ENCODE data around the gene OGDHL.

Gene OGDHL

DNA sequence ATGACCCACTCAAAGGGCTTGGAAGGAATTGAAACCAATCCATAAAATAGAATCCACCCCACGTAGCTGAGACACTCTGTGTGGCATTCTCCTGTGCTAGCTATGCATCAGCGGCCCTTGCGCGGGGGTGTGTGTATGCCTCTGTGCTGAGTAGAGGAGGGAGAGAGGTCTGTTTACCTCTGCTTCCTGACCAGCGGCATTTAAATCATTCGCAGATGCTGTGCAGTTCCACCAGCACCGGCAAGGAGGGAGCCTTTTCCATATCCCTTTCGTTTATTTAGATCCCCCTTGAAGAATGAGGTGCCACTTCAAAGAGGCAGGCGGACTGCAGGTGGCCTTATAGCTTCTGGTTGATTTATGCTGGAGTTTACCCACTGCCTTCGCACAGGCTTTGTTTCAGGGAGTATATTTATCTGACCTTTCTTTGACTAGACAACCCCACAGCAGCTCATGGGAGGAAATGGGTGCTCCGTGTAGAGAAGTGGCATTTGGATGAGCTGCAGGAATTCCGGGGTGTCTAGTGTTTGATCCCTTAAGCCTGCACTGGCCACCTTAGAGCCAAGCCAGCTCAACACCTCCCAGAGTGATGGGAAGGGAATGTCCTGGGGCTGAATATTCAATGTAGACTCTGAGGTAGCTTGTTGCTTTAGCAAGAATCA lies 71.3 kb downstream of the OGDHL start:
- H2AK5ac ChIP-seq (ENCODE audit: low read length): no peak overlapping the region
- DNase-seq: no peak
- no peak overlapping the region for H3K9ac ChIP-seq (ENCODE audit: low read length)
- no peak overlapping the region for H3K18ac ChIP-seq (ENCODE audit: low read length)
- no peaks in the 10 kb centered on the region for H3K79me1 ChIP-seq (ENCODE audit: low read length)
- no CpG with 5 or more reads among the region's 12 CpGs for WGBS (ENCODE audit: extremely low coverage, insufficient coverage, low lambda C conversion rate)
- no peak overlapping the region for H3K23ac ChIP-seq (ENCODE audit: low read length)
- no peaks in the 10 kb centered on the region for H3K36me3 ChIP-seq (ENCODE audit: control insufficient read depth, insufficient read depth, low read length)
- H2BK15ac ChIP-seq (replicated peaks; ENCODE audit: low read depth): no peak overlapping the region
- H2BK120ac ChIP-seq (ENCODE audit: low read depth, low read length): no peak overlapping the region
- no peak overlapping the region for H3K27ac ChIP-seq (ENCODE audit: low read depth, low read length)
- H2BK5ac ChIP-seq (ENCODE audit: low read length): no peak overlapping the region
- no peak overlapping the region for H3K4me2 ChIP-seq (ENCODE audit: low read length)
- no peak overlapping the region for H3K4ac ChIP-seq (ENCODE audit: low read depth, low read length)
- no peaks in the 10 kb centered on the region for H3K79me2 ChIP-seq (ENCODE audit: control insufficient read depth, insufficient read depth, low read length)
- no peak overlapping the region for H3K4me3 ChIP-seq (ENCODE audit: low read length)
- H3K4me1 ChIP-seq (ENCODE audit: control insufficient read depth, low read depth, low read length): no peaks in the 10 kb centered on the region
- peaks cover 44% of the 10 kb centered on the region for H3K27me3 ChIP-seq (ENCODE audit: insufficient read depth, low read length, poor library complexity)
- no peak overlapping the region for H4K8ac ChIP-seq (ENCODE audit: low read depth, low read length)
- no peak overlapping the region for H3K56ac ChIP-seq (ENCODE audit: low read length)
- no peak overlapping the region for H4K5ac ChIP-seq (ENCODE audit: low read length)

DNA sequence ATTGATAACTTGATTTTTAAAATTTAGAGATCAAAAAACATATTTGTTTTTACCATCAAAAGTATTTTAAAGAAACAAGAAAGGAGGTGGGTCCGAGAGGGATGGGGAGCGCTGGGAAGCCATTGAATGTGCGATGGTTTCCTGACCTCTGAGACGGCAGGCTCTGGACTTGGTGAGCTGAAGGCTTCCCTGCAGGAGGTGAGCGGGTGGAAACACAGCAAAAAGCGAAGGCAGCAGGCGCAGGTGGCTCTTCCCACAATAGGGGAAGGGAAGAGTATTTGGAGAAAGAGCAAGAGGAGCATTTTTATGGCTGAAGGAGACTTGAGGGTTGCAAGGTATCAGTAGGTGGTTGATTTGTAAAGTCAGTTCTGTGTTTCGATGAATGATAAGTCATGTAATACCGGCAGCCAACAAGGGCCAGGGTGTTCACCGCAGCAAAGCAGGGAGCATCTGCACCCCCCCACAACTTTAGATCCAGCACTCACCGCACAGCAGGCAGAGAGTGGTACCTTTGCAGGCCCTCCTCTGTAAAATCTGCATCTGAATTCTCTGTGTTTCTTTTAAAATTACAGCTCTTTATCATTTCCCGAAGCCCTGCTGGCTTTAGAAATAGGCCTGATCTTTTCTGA lies 72.1 kb downstream of the OGDHL start:
- no peak overlapping the region for H2BK15ac ChIP-seq (replicated peaks; ENCODE audit: low read depth)
- no peak overlapping the region for H4K5ac ChIP-seq (ENCODE audit: low read length)
- H3K56ac ChIP-seq (ENCODE audit: low read length): no peak overlapping the region
- H3K4me3 ChIP-seq (ENCODE audit: low read length): no peak overlapping the region
- H3K27ac ChIP-seq (ENCODE audit: low read depth, low read length): no peak overlapping the region
- WGBS (ENCODE audit: extremely low coverage, insufficient coverage, low lambda C conversion rate): no CpG with 5 or more reads among the region's 12 CpGs
- no peak overlapping the region for H3K4me2 ChIP-seq (ENCODE audit: low read length)
- H3K79me2 ChIP-seq (ENCODE audit: control insufficient read depth, insufficient read depth, low read length): no peaks in the 10 kb centered on the region
- no peak overlapping the region for H2AK5ac ChIP-seq (ENCODE audit: low read length)
- H3K27me3 ChIP-seq (ENCODE audit: insufficient read depth, low read length, poor library complexity): peaks cover 44% of the 10 kb centered on the region
- no peak overlapping the region for H4K8ac ChIP-seq (ENCODE audit: low read depth, low read length)
- H2BK5ac ChIP-seq (ENCODE audit: low read length): no peak overlapping the region
- DNase-seq: peak; percentile 11
- H3K4ac ChIP-seq (ENCODE audit: low read depth, low read length): no peak overlapping the region
- no peak overlapping the region for H3K23ac ChIP-seq (ENCODE audit: low read length)
- H3K79me1 ChIP-seq (ENCODE audit: low read length): no peaks in the 10 kb centered on the region
- H3K18ac ChIP-seq (ENCODE audit: low read length): no peak overlapping the region
- no peaks in the 10 kb centered on the region for H3K36me3 ChIP-seq (ENCODE audit: control insufficient read depth, insufficient read depth, low read length)
- no peaks in the 10 kb centered on the region for H3K4me1 ChIP-seq (ENCODE audit: control insufficient read depth, low read depth, low read length)
- no peak overlapping the region for H2BK120ac ChIP-seq (ENCODE audit: low read depth, low read length)
- H3K9ac ChIP-seq (ENCODE audit: low read length): no peak overlapping the region

- no peak overlapping the region for H4K8ac ChIP-seq (ENCODE audit: low read depth, low read length)
- WGBS (ENCODE audit: extremely low coverage, insufficient coverage, low lambda C conversion rate): no CpG with 5 or more reads among the region's 7 CpGs
- no peaks in the 10 kb centered on the region for H3K4me1 ChIP-seq (ENCODE audit: control insufficient read depth, low read depth, low read length)
- H3K4ac ChIP-seq (ENCODE audit: low read depth, low read length): no peak overlapping the region
- DNase-seq: peak; percentile 37
- H2BK5ac ChIP-seq (ENCODE audit: low read length): no peak overlapping the region
- no peak overlapping the region for H3K9ac ChIP-seq (ENCODE audit: low read length)
- no peaks in the 10 kb centered on the region for H3K79me1 ChIP-seq (ENCODE audit: low read length)
- H3K79me2 ChIP-seq (ENCODE audit: control insufficient read depth, insufficient read depth, low read length): no peaks in the 10 kb centered on the region
- no peak overlapping the region for H3K56ac ChIP-seq (ENCODE audit: low read length)
- no peak overlapping the region for H3K4me3 ChIP-seq (ENCODE audit: low read length)
- no peaks in the 10 kb centered on the region for H3K36me3 ChIP-seq (ENCODE audit: control insufficient read depth, insufficient read depth, low read length)
- no peak overlapping the region for H3K18ac ChIP-seq (ENCODE audit: low read length)
- no peak overlapping the region for H3K23ac ChIP-seq (ENCODE audit: low read length)
- H2AK5ac ChIP-seq (ENCODE audit: low read length): no peak overlapping the region
- no peak overlapping the region for H2BK15ac ChIP-seq (replicated peaks; ENCODE audit: low read depth)
- H2BK120ac ChIP-seq (ENCODE audit: low read depth, low read length): no peak overlapping the region
- no peak overlapping the region for H3K4me2 ChIP-seq (ENCODE audit: low read length)
- H4K5ac ChIP-seq (ENCODE audit: low read length): no peak overlapping the region
- H3K27ac ChIP-seq (ENCODE audit: low read depth, low read length): no peak overlapping the region
- H3K27me3 ChIP-seq (ENCODE audit: insufficient read depth, low read length, poor library complexity): peaks cover 42% of the 10 kb centered on the region
These were observed 73.2 kb downstream of the OGDHL start for GRCh38 chr10:49688920-49689319.

DNA sequence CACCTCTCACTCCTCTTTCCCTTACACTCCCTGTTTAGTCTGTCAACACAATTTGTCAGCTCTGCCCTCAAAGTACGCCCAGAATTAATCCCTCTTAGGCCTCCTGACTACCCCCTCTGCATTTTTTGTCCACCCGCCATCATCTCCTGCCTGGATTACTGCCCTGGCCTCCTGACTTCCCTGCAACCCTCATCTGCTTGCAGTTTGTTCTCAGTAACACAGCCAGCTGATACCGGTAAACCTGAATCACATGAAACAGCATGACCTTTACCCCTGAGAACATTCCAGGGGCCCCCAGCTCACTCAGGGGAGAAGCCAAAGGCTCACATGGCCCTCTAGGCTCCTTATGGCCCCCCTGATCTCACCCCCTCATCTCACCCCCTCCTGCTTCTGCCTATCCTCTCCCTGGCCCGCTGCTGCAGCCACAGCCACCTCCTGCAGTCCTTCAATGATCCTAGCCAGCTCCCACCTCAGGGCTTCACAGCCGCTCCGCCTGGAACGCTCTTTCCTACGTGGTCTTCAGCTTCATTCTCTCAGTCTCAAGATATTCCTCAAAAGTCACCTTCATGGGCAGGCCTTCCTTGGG lies 73.8 kb downstream of the OGDHL start:
- Histone ChIP-seq H2BK15ac (replicated peaks; ENCODE audit: low read depth) (no peak overlapping the region), H3K79me2 (ENCODE audit: control insufficient read depth, insufficient read depth, low read length) (no peaks in the 10 kb centered on the region), H3K9ac (ENCODE audit: low read length) (no peak overlapping the region), H3K4me1 (ENCODE audit: control insufficient read depth, low read depth, low read length) (no peaks in the 10 kb centered on the region), H3K4ac (ENCODE audit: low read depth, low read length) (no peak overlapping the region), H3K79me1 (ENCODE audit: low read length) (no peaks in the 10 kb centered on the region), H3K27me3 (ENCODE audit: insufficient read depth, low read length, poor library complexity) (peaks cover 39% of the 10 kb centered on the region), H3K4me2 (ENCODE audit: low read length) (no peak overlapping the region), H3K23ac (ENCODE audit: low read length) (no peak overlapping the region), H2AK5ac (ENCODE audit: low read length) (no peak overlapping the region), H2BK120ac (ENCODE audit: low read depth, low read length) (no peak overlapping the region), H3K4me3 (ENCODE audit: low read length) (no peak overlapping the region), H3K27ac (ENCODE audit: low read depth, low read length) (no peak overlapping the region), H3K18ac (ENCODE audit: low read length) (no peak overlapping the region), H4K8ac (ENCODE audit: low read depth, low read length) (no peak overlapping the region), H3K56ac (ENCODE audit: low read length) (no peak overlapping the region), H3K36me3 (ENCODE audit: control insufficient read depth, insufficient read depth, low read length) (no peaks in the 10 kb centered on the region), H4K5ac (ENCODE audit: low read length) (no peak overlapping the region), H2BK5ac (ENCODE audit: low read length) (no peak overlapping the region)
- WGBS (ENCODE audit: extremely low coverage, insufficient coverage, low lambda C conversion rate): no CpG with 5 or more reads among the region's 8 CpGs
- DNase-seq: no peak

DNA sequence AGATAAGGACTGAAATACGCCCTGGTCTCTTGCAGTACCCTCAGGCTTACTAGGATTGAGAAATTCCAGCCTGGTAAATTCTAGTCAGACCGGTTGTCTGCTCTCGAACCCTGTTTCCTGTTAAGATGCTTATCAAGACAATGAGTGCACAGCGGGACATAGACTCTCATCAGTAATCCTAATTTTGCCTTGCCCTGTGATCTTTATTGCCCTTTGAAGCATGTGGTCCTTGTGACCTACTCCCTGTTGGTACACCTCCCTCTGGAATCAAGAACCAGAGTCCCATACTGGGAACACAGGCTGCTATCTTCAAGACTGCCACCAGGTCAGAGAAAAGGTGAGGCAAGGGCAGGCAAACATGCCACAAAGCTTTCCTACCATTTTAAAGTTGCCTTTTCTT lies 75.5 kb downstream of the OGDHL start:
- no peak overlapping the region for H4K8ac ChIP-seq (ENCODE audit: low read depth, low read length)
- H3K4me1 ChIP-seq (ENCODE audit: control insufficient read depth, low read depth, low read length): no peaks in the 10 kb centered on the region
- H3K36me3 ChIP-seq (ENCODE audit: control insufficient read depth, insufficient read depth, low read length): no peaks in the 10 kb centered on the region
- no peak overlapping the region for H3K18ac ChIP-seq (ENCODE audit: low read length)
- no CpG with 5 or more reads among the region's 4 CpGs for WGBS (ENCODE audit: extremely low coverage, insufficient coverage, low lambda C conversion rate)
- H2BK5ac ChIP-seq (ENCODE audit: low read length): no peak overlapping the region
- no peak overlapping the region for H2BK15ac ChIP-seq (replicated peaks; ENCODE audit: low read depth)
- H3K27me3 ChIP-seq (ENCODE audit: insufficient read depth, low read length, poor library complexity): peaks cover 33% of the 10 kb centered on the region
- no peaks in the 10 kb centered on the region for H3K79me2 ChIP-seq (ENCODE audit: control insufficient read depth, insufficient read depth, low read length)
- H3K9ac ChIP-seq (ENCODE audit: low read length): no peak overlapping the region
- H3K56ac ChIP-seq (ENCODE audit: low read length): no peak overlapping the region
- no peak overlapping the region for H3K23ac ChIP-seq (ENCODE audit: low read length)
- peak; percentile 19 for DNase-seq
- no peak overlapping the region for H3K4ac ChIP-seq (ENCODE audit: low read depth, low read length)
- H2BK120ac ChIP-seq (ENCODE audit: low read depth, low read length): no peak overlapping the region
- no peak overlapping the region for H3K27ac ChIP-seq (ENCODE audit: low read depth, low read length)
- no peak overlapping the region for H3K4me3 ChIP-seq (ENCODE audit: low read length)
- H3K4me2 ChIP-seq (ENCODE audit: low read length): no peak overlapping the region
- H2AK5ac ChIP-seq (ENCODE audit: low read length): no peak overlapping the region
- no peaks in the 10 kb centered on the region for H3K79me1 ChIP-seq (ENCODE audit: low read length)
- H4K5ac ChIP-seq (ENCODE audit: low read length): no peak overlapping the region
